Measurements from ENCODE around the gene TMEM9B.
"Not testable (repeated sequence)": the region's sequence is repeated elsewhere in the genome, so short reads cannot be mapped to it uniquely, and the experiment has no call there.

The TMEM9B gene

DNA sequence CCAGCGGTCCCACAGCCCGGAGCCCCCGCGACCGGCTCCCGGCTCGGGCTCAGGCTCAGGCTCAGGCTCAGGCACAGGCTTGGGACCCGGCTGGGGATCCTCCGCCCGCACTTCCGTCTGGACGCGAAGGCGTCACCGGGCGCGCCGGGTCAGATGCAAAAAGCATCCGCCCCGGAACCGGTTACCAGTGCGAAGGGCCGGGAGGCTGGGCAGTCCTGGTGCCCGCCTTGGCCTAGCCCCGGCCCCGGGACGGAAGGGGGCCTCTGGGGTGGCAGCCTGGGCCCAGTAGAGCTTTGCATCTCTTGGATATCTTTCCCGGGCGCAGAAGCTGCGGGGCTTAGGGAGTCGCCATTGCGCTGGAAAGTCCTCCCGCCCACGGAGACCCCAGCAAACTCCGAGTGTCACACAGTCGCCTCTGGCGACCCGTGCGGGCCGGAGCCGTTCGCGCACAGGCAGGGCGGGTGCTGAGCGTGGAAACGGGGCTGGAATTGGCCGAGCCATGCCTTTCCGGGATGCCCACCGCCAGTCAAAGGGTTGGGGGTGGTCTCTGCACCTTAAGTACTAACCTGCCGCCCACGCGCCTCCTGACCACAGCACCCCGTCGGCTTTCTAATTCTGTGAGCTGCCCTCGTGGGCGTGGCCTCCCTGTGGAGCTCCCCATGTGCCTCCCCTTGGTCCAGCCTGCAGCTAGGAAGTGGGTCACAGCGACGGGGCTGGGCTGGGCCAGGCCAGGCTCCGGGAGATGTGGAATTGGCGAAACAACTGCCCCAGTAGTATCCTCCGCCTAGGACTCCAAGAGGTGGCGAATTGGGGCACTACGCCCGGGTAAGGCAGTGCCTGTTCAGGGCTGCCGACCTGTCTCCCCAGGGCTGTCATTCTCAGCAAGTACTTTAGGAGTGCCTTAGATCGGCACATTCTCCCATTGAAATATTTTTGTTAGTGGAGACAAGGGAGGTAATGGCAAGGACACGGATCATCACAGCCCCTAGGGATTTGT, at the start of gene TMEM9B:
TMEM9B (minus strand) TSS at position 119 of the 997 bp plus-strand sequence. CDS start 129 bp downstream, outside the sequence.
- DNase-seq, result peak; percentile 72

DNA sequence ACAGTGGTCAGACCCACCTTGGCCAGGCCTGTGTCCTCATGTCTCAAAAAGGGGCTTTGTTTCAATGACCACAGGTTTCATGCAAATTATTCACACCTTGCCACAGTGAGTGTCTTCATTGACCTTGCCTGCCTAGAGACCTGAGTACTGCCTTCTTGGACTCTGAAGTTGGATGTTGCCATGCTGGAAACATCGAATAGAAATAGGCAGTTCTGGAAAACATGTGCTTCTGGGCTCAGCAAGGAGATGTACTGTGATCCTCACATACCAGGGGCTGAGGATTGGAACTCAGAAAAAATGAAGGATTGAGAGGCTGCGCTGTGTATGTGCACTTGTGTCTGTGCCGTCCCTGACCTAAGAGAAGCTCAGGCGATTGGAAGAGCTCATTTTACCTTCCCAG, 49.1 kb upstream of the TMEM9B start:
- DNase-seq, result no peak

DNA sequence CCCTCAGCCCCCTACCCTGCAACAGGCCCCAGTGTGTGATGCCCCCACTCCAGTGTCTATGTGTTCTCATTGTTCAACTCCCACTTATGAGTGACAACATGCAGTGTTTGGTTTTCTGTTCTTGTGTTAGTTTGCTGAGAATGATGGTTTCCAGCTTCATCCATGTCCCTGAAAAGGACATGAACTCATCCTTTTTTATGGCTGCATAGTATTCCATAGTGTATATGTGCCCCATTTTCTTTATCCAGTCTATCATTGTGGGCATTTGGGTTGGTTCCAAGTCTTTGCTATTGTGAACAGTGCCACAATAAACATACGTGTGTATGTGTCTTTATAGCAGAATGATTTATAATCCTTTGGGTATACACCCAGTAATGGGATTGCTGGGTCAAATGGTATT, 45.3 kb upstream of the TMEM9B start:
- DNase-seq, result not testable (repeated sequence)

DNA sequence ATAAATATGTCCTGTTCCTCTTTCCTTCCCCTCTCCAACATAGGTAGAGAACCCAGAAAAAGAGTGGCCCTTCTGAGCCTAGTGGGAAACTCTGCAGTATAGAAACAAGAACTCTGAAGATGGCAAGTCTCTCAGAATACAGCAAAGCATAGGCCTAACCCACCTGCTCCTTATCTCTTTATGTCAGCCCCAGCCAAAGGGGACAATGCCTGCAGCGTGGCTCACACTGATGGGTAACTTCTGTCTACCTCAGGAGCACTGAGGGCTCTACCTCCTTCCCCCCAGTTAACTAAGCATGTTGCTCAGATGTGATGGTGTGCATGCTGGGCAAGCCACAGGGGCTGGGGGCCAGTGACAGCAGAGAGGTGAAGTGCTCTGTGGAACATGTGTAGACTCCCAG, 44.4 kb upstream of the TMEM9B start:
- no peak for DNase-seq

DNA sequence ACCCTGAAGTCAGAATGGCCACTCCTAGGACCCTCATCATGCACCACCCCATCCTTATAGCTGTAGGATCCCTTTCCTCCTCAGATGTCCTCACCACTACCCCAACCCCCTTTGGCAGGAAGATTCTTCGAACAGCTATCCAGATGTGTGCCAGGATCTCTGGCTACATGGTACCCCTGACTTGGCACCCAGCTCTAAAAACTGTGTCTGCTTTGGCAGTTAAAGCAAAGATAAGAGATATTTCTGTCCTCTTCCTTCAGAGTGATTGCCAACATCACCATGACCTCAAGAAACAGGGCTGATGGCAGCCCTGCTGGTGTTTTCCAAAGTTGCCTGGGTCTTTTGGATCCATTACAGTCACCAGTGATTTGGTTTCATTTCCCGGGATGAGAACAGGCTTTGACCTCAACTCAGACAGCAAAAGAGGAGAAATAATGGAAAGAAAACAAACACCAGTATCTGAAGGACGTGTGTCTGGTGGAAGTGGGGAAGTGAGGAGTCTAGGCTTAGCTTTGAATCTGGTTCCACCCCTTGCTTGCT, 43.8 kb upstream of the TMEM9B start:
- DNase-seq, result no peak

DNA sequence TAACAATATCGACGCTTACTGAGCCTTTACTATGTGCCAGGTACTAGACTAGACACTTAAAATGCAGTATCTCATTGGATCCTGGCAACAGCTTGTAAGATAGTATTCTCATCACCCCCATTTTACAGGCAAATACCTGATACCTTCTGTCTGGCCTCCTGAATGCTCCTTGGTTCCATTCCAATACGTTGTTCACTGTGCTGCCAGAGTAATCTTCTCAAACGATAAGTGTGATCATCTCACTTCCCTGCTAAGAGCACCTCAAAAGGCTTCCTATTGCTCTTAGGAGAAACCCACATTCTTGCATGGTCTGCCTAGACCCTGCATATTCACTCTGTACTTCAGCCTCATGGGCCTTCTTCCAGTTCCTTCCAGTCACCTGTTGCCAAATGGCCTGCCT, 40.8 kb upstream of the TMEM9B start:
- no peak for DNase-seq

DNA sequence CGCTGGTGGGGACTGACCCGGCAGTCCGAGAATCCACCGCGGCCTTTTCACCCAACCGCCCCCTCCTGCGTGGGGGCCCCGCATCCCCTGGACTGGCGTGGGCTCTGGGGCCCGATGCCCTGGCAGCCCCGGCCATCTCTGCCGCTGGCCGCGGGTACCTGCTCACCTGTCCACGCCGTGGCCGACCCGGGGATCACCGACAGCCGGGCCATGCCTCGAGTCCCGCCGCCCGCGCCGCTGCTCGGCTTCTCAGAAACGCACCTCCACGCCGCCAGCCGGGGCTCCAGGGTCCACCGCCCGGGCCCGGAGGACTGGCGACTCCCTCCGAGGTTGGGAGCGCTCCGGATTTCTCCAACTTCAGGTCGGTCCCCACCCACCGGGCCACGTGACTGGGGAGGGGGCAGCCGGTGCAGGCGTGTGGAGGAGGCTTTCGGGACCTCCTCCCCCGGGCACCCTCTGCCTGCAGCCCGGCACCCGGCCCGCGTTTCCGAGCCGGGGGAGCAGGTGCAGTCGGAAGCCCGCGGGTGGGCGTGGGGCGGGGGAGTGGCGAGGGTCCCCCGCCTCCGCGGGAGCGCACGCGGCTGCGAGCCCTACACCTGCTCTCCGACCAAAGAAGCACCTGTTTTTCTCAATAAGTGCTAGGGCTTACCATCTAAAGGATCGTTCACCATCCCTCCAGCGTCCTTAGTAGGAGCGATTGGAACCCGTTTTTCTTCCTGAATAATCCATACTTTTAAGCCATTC, 40.1 kb upstream of the TMEM9B start:
- DNase-seq, result no peak

DNA sequence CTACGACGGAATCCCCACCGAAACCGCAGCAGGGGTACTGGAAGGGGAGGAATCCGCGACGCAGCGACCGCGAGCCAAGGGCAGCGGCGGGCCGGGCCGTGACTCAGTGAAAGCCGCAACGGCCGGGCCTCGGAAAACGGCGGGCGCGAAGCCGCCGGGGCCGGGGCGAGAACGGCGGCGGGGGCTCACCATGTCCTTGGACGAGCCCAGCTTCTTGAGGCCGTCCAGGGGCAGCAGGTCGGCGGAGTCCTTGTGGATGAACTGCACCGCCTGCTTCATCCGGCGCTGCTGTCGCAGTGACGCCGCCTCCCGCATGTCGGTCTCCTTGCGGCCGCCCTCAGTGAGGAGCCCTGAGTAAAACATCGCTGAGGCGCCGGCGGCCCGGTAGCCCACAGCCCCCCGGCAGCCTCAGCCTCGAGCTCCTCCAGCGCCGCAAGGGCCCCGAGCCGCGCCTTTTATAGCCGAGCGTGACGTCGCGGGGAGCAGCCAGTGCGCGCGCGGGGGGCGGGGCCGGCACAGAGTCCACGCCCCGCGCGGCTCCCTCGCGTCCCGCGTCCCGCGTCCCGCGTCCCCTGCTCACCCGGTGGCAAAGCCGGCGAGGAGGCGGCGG, 39.4 kb upstream of the TMEM9B start, which contains the start of gene NRIP3:
NRIP3 (minus strand) TSS at position 429 of the 610 bp plus-strand sequence; CDS start at position 363, 66 bp downstream.
- DNase-seq, result peak; percentile 54

DNA sequence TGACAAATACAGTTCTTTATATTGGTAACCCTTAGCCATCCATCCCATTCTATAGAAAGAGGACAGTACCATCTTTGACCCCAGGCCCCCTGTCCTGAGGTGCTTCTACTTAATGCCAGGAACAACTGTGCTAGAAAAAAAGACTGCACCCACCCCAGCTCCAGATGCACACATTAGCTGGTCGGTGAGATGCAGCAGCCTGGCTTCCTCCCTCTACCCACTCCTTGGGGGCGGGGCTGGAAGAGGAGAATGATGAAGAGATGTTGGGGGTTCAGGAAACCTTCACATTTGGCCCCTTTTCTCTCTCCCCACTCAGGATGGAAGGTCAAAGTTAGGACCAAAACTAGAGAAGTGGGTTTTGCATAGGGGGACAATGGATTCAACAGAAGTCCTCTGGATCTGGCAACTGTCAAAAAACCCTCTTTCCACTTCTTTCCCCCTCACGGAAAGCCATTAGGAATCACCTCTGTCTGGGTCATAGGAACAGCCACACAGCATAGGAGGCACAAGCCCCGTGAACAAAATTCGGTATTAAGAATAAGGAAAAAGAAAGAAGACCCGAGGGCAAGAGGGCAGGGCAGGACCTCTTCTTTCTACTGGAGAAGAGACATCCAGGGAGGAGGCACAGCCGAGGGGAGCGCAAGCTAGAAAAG, 38.8 kb upstream of the TMEM9B start:
- DNase-seq, result no peak

DNA sequence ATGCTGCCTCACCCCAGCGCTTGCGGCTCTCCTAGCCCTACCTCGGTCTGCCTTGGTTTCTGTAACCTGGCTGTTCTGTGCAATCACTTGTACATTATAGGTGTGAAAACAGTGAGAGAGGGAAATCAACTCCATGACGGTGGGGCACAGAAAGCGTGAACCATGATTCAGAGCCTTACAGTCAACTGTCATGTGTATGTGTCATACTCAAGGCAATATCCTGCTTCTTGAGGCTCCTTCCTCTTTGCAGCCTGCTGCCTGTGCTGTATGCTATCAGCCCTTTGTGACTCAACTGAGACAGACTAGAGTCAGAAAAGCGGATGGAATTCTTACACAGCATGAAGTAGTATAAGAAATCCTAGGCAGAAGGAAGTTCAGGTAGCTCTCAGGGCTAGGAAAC, 37.5 kb upstream of the TMEM9B start:
- peak; percentile 94 for DNase-seq

DNA sequence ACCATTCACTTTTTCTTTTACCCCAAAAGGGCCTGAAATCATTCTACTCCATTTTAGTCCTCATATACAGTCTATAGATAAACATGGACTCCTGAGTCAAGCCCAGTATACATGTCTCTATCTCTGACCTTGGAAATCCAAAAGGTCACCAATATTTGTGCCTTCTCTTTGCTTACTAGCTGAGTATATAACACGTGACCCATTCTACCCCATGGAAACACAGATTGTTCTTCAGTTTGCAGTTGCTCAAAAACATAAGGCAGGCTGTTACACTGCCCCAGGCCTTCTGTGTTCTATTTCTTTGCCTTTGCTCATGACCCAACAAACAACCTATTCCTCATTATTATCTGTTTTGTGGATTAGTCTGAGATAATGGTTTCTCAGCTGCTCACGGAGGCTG, 33.8 kb upstream of the TMEM9B start:
- no peak for DNase-seq

DNA sequence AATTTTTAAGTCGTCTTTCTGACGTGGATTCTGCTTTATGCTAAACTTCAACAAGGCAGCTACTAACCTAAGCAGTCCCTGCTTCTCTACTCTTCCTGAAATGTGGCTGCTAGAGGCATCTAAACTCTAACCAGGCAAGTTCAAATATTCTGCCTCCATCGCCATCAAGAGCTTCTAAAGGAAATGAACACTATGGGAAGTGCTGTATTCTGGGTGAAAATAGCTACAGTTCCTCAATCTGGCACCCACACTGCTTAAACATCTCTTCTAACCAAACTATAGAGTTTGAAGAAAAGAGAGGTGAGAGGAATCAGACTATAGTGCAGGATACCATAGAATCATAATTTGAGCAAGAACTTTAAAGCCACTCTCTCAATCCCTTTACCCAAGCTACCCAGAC, 33.2 kb upstream of the TMEM9B start:
- DNase-seq, result no peak

DNA sequence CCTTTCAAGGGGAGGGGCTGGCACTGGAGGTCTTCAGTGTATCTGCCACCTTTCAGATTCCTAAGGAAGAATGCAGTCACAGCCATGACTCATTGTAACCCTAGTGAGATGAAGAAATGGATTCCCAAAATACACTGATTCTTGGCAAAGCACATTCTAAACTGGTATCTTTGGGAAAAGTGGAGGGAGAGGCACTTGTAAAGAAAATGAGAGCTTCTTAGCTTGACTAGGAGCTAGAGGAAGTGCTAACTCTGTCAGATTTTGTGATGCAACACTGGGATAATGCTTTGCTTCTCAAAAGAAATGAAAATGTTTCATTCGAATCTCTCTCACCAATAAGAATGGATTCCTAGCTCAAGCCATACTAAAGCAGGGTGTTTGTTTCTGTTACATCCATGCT, 25.2 kb upstream of the TMEM9B start:
- DNase-seq, result peak; percentile 43

DNA sequence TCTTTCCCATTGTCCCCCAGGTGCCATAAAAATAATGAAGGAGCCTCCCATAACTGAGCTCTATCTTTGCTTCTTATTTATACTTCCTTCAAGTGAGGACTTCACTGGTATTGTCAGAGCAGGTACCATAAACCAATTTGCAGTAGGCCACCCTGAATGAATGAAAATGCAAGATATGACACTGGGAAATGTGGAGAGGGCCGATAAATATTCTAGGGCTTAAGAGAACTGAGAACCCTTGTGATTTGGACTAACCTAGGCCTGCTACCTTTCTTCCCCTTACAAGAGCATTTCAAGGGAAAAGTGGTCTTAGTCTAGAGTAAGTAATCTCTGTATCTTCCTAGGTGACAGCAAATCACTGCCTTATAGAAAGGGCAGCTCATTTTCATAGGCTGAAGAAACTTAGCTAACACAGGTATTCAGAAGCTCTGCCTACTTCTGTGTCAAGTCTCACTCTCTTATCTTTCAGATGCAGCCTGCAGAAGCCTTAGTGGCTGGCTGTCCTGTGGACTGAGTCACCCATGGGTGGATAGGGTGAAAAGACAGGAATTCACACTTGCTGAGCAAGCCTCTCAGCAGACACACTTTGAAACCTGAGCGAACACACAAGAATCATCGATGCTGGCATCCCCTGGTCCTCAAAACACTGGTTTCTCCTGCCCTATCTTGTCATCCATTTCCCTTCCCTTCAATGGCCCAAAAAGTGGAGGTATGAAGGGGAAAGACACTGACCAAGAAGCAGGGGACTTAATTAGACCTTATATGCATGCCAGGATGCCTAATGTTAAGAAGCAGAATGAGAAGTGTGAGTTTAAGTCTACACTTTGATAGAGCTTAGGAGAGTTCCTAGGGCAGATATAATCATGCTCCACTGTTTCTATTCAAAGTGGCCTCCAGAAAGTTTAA, 24.3 kb upstream of the TMEM9B start:
- DNase-seq, result no peak

DNA sequence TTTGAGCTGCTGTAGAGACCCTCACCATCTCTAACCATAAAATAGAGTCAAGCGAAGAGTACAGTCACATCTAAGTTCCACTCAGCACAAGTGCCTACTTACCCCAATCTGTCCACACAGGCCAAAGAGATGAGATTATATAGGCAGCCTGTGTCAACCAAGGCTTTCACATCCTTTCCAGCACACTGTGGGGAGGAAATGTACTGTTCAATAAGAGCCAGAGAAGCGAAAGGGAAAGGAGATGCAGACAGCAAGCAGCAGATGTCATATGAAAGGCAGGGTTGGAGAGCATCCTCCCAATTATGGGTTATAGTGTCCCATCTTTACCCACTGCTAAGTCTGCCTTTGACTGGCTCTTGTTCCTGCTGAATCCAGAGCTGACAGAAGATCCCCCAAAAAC, 23.2 kb upstream of the TMEM9B start:
- no peak for DNase-seq

DNA sequence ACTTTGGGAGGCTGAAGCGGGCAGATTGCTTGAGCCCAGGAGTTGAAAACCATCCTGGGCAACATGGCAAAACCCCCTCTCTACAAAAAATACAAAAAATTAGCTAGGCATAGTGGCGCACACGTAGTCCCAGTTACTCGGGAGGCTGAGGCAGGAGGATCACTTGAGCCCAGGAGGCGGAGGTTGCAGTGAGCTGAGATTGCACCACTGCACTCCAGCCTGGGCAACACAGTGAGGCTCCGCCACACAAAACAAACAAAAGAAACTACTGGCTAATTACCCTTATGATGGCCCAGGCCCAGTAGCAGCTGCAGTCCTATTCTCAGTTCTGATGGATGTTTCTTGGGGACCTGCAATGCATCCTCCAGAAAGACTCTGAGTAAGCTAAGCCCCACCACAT, 22.5 kb upstream of the TMEM9B start:
- not testable (repeated sequence) for DNase-seq

DNA sequence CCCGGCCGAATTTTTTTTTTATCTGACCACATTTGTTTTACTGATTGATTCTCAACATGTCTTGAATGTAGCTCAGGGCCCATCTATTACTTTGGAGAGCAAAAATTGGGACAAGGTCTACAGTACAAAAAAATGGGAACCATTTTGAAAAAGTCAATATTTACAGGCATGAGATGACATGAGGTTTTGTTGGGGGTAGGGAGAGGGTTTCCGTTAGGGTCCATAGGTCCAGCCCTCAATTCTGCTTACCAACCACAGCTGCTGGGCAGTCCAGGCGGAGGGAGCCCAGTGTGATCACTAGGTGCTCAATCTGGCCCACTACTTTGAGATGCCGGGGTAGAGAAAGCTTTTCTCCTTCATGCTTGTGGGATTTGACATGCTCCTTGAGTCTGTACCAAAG, 21.2 kb upstream of the TMEM9B start:
- DNase-seq, result no peak

DNA sequence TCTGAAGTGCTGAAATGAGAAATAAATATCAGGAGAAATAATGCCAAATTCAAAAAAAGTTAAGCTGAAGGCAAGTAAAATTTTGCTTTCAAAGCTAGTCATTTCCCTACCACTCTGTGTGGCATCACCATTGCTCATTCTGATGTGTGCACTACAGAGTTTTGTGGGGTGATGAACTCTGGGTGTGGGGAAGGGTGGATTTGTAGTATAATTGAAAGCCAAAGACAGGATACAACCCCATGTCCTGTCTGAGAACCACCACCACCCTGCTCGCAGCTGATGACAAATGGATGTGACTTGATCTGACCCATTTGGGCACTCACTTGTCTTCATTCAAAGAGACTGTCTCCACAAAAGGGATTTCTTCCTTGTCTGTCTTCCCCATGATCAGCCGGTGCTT, 19.3 kb upstream of the TMEM9B start:
- no peak for DNase-seq

DNA sequence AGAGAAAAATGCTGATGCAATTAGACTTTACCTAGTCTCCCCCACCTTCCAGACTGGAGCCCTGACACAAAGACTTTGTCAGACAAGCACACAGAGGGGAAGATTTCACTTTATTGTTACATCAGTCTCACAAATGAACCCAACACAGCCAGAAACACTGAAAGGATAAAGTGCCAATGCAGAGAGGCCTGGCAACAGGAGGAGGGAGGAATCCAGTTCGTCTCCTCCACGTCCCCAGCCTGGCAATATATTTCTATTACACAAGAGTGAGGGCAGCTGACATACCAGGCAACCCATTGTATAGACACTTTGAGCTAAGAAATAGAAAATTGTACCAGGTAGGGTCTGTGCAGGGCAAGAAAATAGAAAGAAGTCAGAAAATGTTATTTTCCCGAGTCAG, 16.2 kb upstream of the TMEM9B start:
- DNase-seq, result no peak

DNA sequence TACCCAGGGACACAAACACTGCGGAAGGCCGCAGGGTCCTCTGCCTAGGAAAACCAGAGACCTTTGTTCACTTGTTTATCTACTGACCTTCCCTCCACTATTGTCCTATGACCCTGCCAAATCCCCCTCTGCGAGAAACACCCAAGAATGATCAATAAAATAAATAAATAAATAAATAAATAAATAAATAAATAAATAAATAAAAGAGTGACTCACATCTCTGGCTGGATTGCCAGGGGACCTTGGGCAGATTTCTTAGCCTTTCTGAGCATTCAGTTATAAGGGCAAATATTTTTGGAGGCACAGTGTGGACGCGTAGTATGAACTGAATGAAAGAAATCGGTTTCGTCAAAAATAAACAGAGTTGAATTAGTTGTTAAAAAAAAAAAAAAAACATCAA, 15.1 kb upstream of the TMEM9B start:
- not testable (repeated sequence) for DNase-seq

DNA sequence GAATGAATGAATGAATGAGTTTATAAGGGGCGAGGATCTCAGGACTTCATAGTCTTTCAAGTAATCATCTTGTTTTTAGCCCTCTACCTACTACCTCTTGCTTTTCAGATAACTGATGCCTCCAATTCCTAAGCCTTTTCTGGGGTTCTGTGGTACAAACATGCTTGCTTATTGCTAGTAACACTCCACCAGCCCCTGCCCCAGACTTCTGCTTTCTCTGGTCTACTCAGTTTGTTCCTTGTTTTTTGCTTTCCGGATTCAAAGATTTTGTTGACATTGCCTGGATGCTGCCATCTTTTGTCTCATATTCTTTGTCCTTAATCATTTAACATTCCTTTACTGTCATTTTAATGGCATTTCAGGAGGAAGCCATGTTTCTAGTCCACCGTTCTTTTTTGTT, 8.9 kb upstream of the TMEM9B start:
- DNase-seq, result peak; percentile 32

DNA sequence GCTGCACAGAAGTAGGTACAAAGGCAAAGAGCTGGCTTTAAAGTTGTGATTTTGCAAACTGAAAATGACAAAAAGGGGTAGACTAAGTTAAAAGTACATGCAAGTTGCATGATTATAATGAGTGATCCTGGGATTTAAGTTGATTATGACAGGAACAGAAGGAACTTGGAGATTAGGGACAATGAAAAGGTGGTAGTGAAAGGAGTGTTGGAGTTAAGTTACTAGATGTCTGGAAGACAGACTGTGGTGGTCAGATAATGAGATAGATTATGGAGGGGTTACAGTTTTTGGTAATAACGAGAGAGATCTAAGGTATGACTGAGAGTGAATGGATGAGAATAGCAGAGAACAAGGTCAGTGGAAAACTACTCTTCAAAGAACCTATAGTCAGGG, 7.7 kb upstream of the TMEM9B start:
- no peak for DNase-seq
